K562 (cell line): ENCODE measurements around the gene CEP57. TPM values are rescaled to one million over a fixed set of nuclear protein-coding genes. Genes with fewer than 3 reads are reported as not detected.

Source experiments
- ATAC-seq: fragments of 200-7000 bp; cut with Tn5 transposase; 3 replicates; pipeline ENCODE4 v1.9.1; 2020; ENCODE audit warnings: moderate library complexity
- BruUV-seq: library from RNA; stranded (reverse); fragments of 400-500 nt; replicated peaks from 2 replicates; lab custom pipeline; 2021; lab: Mats Ljungman, UMichigan
- CTCF ChIA-PET: fragments of 300-600 bp; formaldehyde crosslinking; extraction: SDS; loops from one replicate; lab custom pipeline; 2021; ENCODE audit warnings: low intra/inter-chr PET ratio; lab: Yijun Ruan, JAX
- POLR2A ChIA-PET: fragments of 300-600, 350-650 bp; sonication (Branson Sonifier 250); formaldehyde crosslinking; extraction: SDS; loops from one replicate; lab custom pipeline; 2021; ENCODE audit warnings: antibody characterized with exemption, inconsistent platforms; lab: Yijun Ruan, JAX
- DNase-seq, 4 experiments: peaks; one replicate each; pipeline versions ENCODE4 v3.0.0 to v3.0.0-alpha.2; 2011 to 2018; ENCODE audit warnings: low spot score in 3 of 4, mixed read lengths in 3 of 4; ENCODE audit errors: extremely low read depth in 1 of 4
- FAIRE-seq: peaks from 2 replicates; lab custom pipeline; 2011; peaks lifted over from hg19 to GRCh38; lab: Jason Lieb, UNC
- H2AFZ ChIP-seq: 2 replicates; pipeline ENCODE4 v1.6.0; 2011; ENCODE audit warnings: low read depth, low read length, control low read depth, inconsistent platforms
- H3K27ac ChIP-seq: fragments of 200-600 bp; 3 replicates; pipeline ENCODE4 v1.8.0; 2011; ENCODE audit warnings: low read depth, mild to moderate bottlenecking, control low read depth, inconsistent platforms, low read length, moderate library complexity, mixed read lengths; ENCODE audit errors: extremely low read depth
- H3K27me3 ChIP-seq, 2 experiments: fragments of 300-600 bp in 1 of 2; 2 replicates in 1 of 2; 3 replicates in 1 of 2; pipeline versions ENCODE4 v1.6.0 to v1.8.0; 2011; ENCODE audit warnings: inconsistent platforms in 2 of 2, low read length in 2 of 2, mild to moderate bottlenecking in 1 of 2, mixed read lengths in 1 of 2, moderate library complexity in 1 of 2; ENCODE audit not compliant: control insufficient read depth in 2 of 2, insufficient read depth in 2 of 2
- H3K36me3 ChIP-seq: fragments of 300-600 bp; 3 replicates; pipeline ENCODE4 v1.8.0; 2011; ENCODE audit warnings: mild to moderate bottlenecking, low read length, inconsistent platforms; ENCODE audit not compliant: control insufficient read depth, insufficient read depth
- H3K4me1 ChIP-seq, 2 experiments: fragments of 200-600 bp in 1 of 2; replicated peaks in 1 of 2; 2 replicates in 1 of 2; 3 replicates in 1 of 2; pipeline versions ENCODE4 v1.5.1 to v1.8.0; 2011; ENCODE audit warnings: inconsistent platforms in 2 of 2, low read length in 2 of 2, mild to moderate bottlenecking in 1 of 2, mixed read lengths in 1 of 2, moderate library complexity in 1 of 2; ENCODE audit not compliant: control insufficient read depth in 2 of 2, insufficient read depth in 2 of 2
- H3K4me2 ChIP-seq: 2 replicates; pipeline ENCODE4 v1.6.1; 2011; ENCODE audit warnings: low read length, control low read depth, inconsistent platforms, mixed read lengths; ENCODE audit not compliant: insufficient read depth
- H3K4me3 ChIP-seq: fragments of 200-600 bp; sonication (generic), shearing (Covaris generic); 2 replicates; pipeline ENCODE4 v1.5.1; 2016; ENCODE audit warnings: control low read depth, inconsistent platforms
- H3K79me2 ChIP-seq: fragments of 200-600 bp; 3 replicates; pipeline ENCODE4 v1.8.0; 2011; ENCODE audit warnings: low read length, inconsistent platforms; ENCODE audit not compliant: control insufficient read depth, insufficient read depth
- H3K9ac ChIP-seq, 2 experiments: 2 replicates each; pipeline versions ENCODE4 v1.6.0 to v1.6.1; 2011; ENCODE audit warnings: low read depth in 2 of 2, low read length in 2 of 2, control low read depth in 1 of 2, inconsistent platforms in 1 of 2, mild to moderate bottlenecking in 1 of 2, mixed read lengths in 1 of 2; ENCODE audit not compliant: insufficient read depth in 1 of 2
- H3K9me1 ChIP-seq: one replicate; pipeline ENCODE4 v1.6.0; 2011; ENCODE audit warnings: inconsistent platforms, mild to moderate bottlenecking, low read length, moderate library complexity; ENCODE audit not compliant: control insufficient read depth, insufficient read depth
- H3K9me3 ChIP-seq: replicated peaks from 2 replicates; pipeline ENCODE4 v1.5.1; 2011; ENCODE audit warnings: low read depth, low read length, inconsistent platforms; ENCODE audit not compliant: control insufficient read depth, insufficient read depth
- H4K20me1 ChIP-seq: replicated peaks from 2 replicates; pipeline ENCODE4 v1.6.1; 2011; ENCODE audit warnings: low read length, inconsistent platforms, mixed read lengths; ENCODE audit not compliant: control insufficient read depth, insufficient read depth
- ADNP ChIP-seq: fragments of 200-800 bp; sonication (Bioruptor generic); IDR thresholded peaks from 2 replicates; pipeline ENCODE4 v1.6.1; 2016; ENCODE audit warnings: missing genetic modification characterization, missing compliant biosample characterization
- HBP1 ChIP-seq: fragments of 450-650 bp; formaldehyde crosslinking; IDR thresholded peaks from 2 replicates; pipeline ENCODE4 v1.4.0; 2022; ENCODE audit warnings: missing genetic modification characterization
- LEF1 ChIP-seq: fragments of 450-650 bp; IDR thresholded peaks from 2 replicates; pipeline ENCODE4 v1.6.1; 2016; ENCODE audit warnings: mild to moderate bottlenecking
- NCOA4 ChIP-seq: fragments of 450-650 bp; IDR thresholded peaks from 2 replicates; pipeline ENCODE4 v1.6.1; 2018; ENCODE audit warnings: mild to moderate bottlenecking; ENCODE audit not compliant: partially characterized antibody
- NFYB ChIP-seq: IDR thresholded peaks from 2 replicates; pipeline ENCODE4 v1.6.1; 2011; ENCODE audit warnings: mild to moderate bottlenecking, moderate library complexity; ENCODE audit not compliant: insufficient read length; ENCODE audit errors: extremely low read depth
- TAF1 ChIP-seq: IDR thresholded peaks from 2 replicates; pipeline ENCODE4 v1.6.1; 2011; ENCODE audit warnings: mild to moderate bottlenecking, low read length, moderate library complexity; ENCODE audit not compliant: insufficient read depth, control insufficient read depth, severe bottlenecking; ENCODE audit errors: extremely low read depth
- TRIM25 ChIP-seq: fragments of 450-650 bp; IDR thresholded peaks from 2 replicates; pipeline ENCODE4 v1.7.0; 2016; ENCODE audit warnings: borderline replicate concordance
- ZNF280A ChIP-seq: fragments of 450-650 bp; IDR thresholded peaks from 2 replicates; pipeline ENCODE4 v1.6.1; 2018; ENCODE audit warnings: mild to moderate bottlenecking, low read depth; ENCODE audit not compliant: partially characterized antibody
- ZNF76 ChIP-seq: fragments of 250-450 bp; sonication (Bioruptor Pico); IDR thresholded peaks from 2 replicates; pipeline ENCODE4 v1.4.0; 2020; ENCODE audit warnings: mild to moderate bottlenecking, moderate library complexity, borderline replicate concordance
- WGBS: fragments of 100-300 bp; shearing (Covaris generic); methylation state at CpG from one replicate; pipeline ENCODE4 v1.1.6; 2016; ENCODE audit warnings: low coverage, mixed read lengths; ENCODE audit not compliant: insufficient coverage; ENCODE audit errors: missing lambda C conversion rate; 5-methylcytosine and 5-hydroxymethylcytosine counted together
- in situ Hi-C: fragments of 300-500 bp; cut with MboI; formaldehyde crosslinking; loops from 4 replicates; pipeline ENCODE4 v1.15.0; 2018; ENCODE audit warnings: inconsistent platforms, mixed read lengths
- intact Hi-C: fragments of 100-400 bp; cut with micrococcal nuclease; formaldehyde crosslinking; loops from 2 replicates; pipeline ENCODE4 v1.14.2; 2022
- polyA plus RNA-seq, 8 experiments: library from polyadenylated mRNA; depleted of rRNA in 4 of 8; stranded (reverse) in 5 of 8; unstranded in 3 of 8; fragments of >200 nt; fragmentation: Nextera tagmentation in 2 of 8; fragmentation: Illumina TruSeq in 1 of 8; extraction: Ambion mirVana in 2 of 8; extraction: Trizol in 1 of 8; gene quantifications; 2 replicates each; pipeline versions ENCODE4 v1.2.1 to v1.2.3, GENCODE V29; 2011 to 2014; ENCODE audit warnings: inconsistent platforms in 1 of 8, missing spikeins in 1 of 8
- total RNA-seq, 7 experiments: library from RNA; depleted of rRNA in 6 of 7; stranded (reverse); fragments of >200 nt in 6 of 7; fragmentation: Illumina TruSeq in 2 of 7; extraction: Trizol in 2 of 7; gene quantifications; 2 replicates each; pipeline versions ENCODE4 v1.2.1 to v1.2.3, GENCODE V29; 2011 to 2021; ENCODE audit warnings: low replicate concordance in 1 of 7
- TF ChIP-seq, protein P1 (sequence below): sonication (generic); formaldehyde crosslinking; IDR thresholded peaks from 2 replicates; pipeline ENCODE4 v1.8.1; 2023; ENCODE audit warnings: mild to moderate bottlenecking, missing genetic modification reagents
- TF ChIP-seq, protein P2 (sequence below): sonication (generic); formaldehyde crosslinking; IDR thresholded peaks from 2 replicates; pipeline ENCODE4 v1.8.0; 2023; ENCODE audit warnings: mild to moderate bottlenecking, missing genetic modification reagents

The CEP57 gene
- total and polyA plus RNA-seq, 9 of the 15 experiments (the other 6 are each of a cell fraction or from before 2014, with no cell fraction given): 25.1 to 88.1 (median 65.2) TPM

DNA sequence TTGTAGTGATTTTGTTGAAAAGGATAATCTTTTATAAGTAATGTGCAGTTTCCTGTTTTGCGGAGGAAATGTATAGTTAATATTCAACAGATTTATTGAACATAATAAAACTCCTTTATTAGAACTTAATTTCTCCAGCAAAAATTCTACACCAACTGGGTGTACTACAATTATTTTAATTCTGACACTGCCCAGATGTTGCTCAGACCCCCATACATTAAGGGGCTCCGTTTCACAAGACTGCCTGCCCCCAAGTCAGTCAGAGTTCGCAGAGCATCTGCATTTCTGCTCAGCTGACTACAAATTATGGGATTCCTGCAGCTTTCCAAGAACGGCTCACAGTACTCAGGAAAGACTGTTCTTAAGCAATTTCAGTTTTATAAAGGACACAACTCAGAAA, 6.2 kb downstream of the CEP57 start (continued):
- TF ChIP-seq TRIM25 (no peak), ZNF280A (no peak), NFYB (no peak), ADNP (tag) (no peak)
- TF ChIP-seq, all 486 proteins: peak for 0

DNA sequence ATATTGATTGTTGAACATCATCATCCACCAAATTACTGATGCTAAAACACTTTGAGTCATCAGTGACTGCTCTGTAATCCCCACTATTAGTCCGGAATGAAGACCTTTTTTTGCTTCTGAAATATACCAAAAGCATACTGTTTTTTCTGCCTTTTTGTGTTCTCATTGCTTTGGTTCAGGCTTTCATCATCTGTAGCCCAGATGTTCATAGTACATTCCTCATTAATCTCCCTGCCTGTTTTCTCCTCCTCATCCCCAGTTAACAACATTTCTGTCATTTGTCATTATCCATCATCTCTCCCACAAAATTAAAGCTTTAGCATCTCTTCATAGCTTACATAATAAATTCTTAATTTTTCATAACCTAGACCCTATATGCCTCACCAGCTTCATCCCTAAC, 9.2 kb downstream of the CEP57 start:
- CTCF ChIA-PET: no interaction called here

More for the DNA sequence above, 9.2 kb downstream of the CEP57 start:
- no peak for DNase-seq
- H3K9ac ChIP-seq: no peak overlapping the region
- intact Hi-C loops: no loop called here
- no peak overlapping the region for H3K4me3 ChIP-seq
- H3K4me1 ChIP-seq: no peaks in the 10 kb centered on the region
- no peaks in the 10 kb centered on the region; the same call in 1 of the 2 replicates for H3K9me3 ChIP-seq
- POLR2A ChIA-PET: interaction anchor here (1.5 to 2.6 kb wide), 2 partner anchors 9 to 10 kb away, joined by 4 to 13 read pairs; partner anchors contain the start of genes CEP57 and FAM76B
- in situ Hi-C loops: no loop called here
- H3K36me3 ChIP-seq: peaks cover 58% of the 10 kb centered on the region
- no peaks in the 10 kb centered on the region for H3K27me3 ChIP-seq
- no peak overlapping the region for H3K27ac ChIP-seq
- FAIRE-seq: no peak
- 100% methylated on average over 1 of the region's 1 CpG for WGBS
- no peak overlapping the region for H2AFZ ChIP-seq
- no peaks in the 10 kb centered on the region for H3K9me1 ChIP-seq
- no TSS peak for BruUV-seq
- TF ChIP-seq NCOA4 (no peak), LEF1 (no peak), TAF1 (no peak), ZNF76 (CRISPR knock-in tag) (no peak), HBP1 (CRISPR knock-in tag) (no peak)
- TF ChIP-seq, protein P1, sequence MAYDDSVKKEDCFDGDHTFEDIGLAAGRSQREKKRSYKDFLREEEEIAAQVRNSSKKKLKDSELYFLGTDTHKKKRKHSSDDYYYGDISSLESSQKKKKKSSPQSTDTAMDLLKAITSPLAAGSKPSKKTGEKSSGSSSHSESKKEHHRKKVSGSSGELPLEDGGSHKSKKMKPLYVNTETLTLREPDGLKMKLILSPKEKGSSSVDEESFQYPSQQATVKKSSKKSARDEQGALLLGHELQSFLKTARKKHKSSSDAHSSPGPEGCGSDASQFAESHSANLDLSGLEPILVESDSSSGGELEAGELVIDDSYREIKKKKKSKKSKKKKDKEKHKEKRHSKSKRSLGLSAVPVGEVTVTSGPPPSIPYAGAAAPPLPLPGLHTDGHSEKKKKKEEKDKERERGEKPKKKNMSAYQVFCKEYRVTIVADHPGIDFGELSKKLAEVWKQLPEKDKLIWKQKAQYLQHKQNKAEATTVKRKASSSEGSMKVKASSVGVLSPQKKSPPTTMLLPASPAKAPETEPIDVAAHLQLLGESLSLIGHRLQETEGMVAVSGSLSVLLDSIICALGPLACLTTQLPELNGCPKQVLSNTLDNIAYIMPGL (CRISPR knock-in tag): no peak
- TF ChIP-seq, protein P2, sequence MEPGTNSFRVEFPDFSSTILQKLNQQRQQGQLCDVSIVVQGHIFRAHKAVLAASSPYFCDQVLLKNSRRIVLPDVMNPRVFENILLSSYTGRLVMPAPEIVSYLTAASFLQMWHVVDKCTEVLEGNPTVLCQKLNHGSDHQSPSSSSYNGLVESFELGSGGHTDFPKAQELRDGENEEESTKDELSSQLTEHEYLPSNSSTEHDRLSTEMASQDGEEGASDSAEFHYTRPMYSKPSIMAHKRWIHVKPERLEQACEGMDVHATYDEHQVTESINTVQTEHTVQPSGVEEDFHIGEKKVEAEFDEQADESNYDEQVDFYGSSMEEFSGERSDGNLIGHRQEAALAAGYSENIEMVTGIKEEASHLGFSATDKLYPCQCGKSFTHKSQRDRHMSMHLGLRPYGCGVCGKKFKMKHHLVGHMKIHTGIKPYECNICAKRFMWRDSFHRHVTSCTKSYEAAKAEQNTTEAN (CRISPR knock-in tag): no peak
- TF ChIP-seq, all 486 proteins: peak for 0
- no peaks in the 10 kb centered on the region for H4K20me1 ChIP-seq
- no peak for ATAC-seq
- peaks cover 38% of the 10 kb centered on the region for H3K79me2 ChIP-seq
- no peak overlapping the region for H3K4me2 ChIP-seq
